Measurements from ENCODE around the gene PROKR1.
"Not testable (repeated sequence)": the region's sequence is repeated elsewhere in the genome, so short reads cannot be mapped to it uniquely, and the experiment has no call there.

The PROKR1 gene

GRCh38 chr2:68671961-68672360 is 28.6 kb downstream of the PROKR1 start:
- no peak overlapping the region for H3K9ac ChIP-seq (ENCODE audit: low read depth, low read length)
- no peaks in the 10 kb centered on the region for H3K36me3 ChIP-seq (ENCODE audit: insufficient read depth, low read length)
- H3K27ac ChIP-seq (ENCODE audit: low read length), result no peak overlapping the region
- no peak for TF ChIP-seq CTCF (IDR thresholded peaks at IDR 0.05; ENCODE audit: borderline replicate concordance, extremely low read depth, low read length, poor library complexity, severe bottlenecking)
- TF ChIP-seq EZH2 (IDR thresholded peaks at IDR 0.05; ENCODE audit: borderline replicate concordance, low read depth, low read length, severe bottlenecking), result no peak
- DNase-seq (no peak), ATAC-seq (ENCODE audit: insufficient read depth, low read depth) (no peak)
- no peaks in the 10 kb centered on the region for H4K20me1 ChIP-seq (ENCODE audit: insufficient read depth, low read length)
- no peak overlapping the region for H2AFZ ChIP-seq (ENCODE audit: low read depth, low read length)
- H3K9me3 ChIP-seq (ENCODE audit: insufficient read depth, low read length, severe bottlenecking), result no peaks in the 10 kb centered on the region
- H3K27me3 ChIP-seq (ENCODE audit: insufficient read depth, low read length, poor library complexity), result no peaks in the 10 kb centered on the region
- H3K79me2 ChIP-seq (ENCODE audit: insufficient read depth, low read length), result no peaks in the 10 kb centered on the region
- no peak overlapping the region for H3K4me2 ChIP-seq (ENCODE audit: insufficient read depth, low read length)
- no peak overlapping the region for H3K4me3 ChIP-seq (ENCODE audit: low read depth in 1 of 2, low read length in 2 of 2)
- H3K4me1 ChIP-seq (ENCODE audit: insufficient read depth, low read length), result no peaks in the 10 kb centered on the region

DNA sequence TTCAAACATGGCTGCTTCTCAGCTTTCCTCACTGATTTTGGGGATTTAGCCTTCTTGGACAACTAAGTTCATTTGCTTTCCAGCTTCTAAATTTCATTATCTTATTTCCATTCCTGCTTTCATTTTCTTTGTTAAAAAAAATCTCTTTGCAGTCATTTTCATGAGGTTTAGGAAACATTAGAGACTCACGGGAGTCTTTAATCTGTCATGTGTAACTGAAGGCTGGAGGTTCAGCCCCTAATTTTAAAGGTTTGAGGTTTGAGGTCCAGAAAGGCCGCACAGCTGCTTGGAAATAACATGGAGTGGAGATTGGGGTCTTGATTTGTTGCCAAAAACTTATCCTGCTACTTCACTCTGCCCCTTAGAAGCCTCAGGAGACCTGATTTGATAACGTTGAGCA is 30.3 kb downstream of the PROKR1 start:
- no peak for DNase-seq
- Histone ChIP-seq H3K36me3 (ENCODE audit: insufficient read depth, low read length) (no peaks in the 10 kb centered on the region), H3K79me2 (ENCODE audit: insufficient read depth, low read length) (no peaks in the 10 kb centered on the region), H3K9ac (ENCODE audit: low read depth, low read length) (no peak overlapping the region), H3K27me3 (ENCODE audit: insufficient read depth, low read length, poor library complexity) (no peaks in the 10 kb centered on the region), H2AFZ (ENCODE audit: low read depth, low read length) (no peak overlapping the region), H3K27ac (ENCODE audit: low read length) (no peak overlapping the region), H3K4me3 (ENCODE audit: low read depth in 1 of 2, low read length in 2 of 2) (no peak overlapping the region), H3K4me1 (ENCODE audit: insufficient read depth, low read length) (no peaks in the 10 kb centered on the region), H3K9me3 (ENCODE audit: insufficient read depth, low read length, severe bottlenecking) (no peaks in the 10 kb centered on the region), H4K20me1 (ENCODE audit: insufficient read depth, low read length) (no peaks in the 10 kb centered on the region), H3K4me2 (ENCODE audit: insufficient read depth, low read length) (no peak overlapping the region)
- ATAC-seq (ENCODE audit: insufficient read depth, low read depth), result no peak
- no peak for TF ChIP-seq CTCF (IDR thresholded peaks at IDR 0.05; ENCODE audit: borderline replicate concordance, extremely low read depth, low read length, poor library complexity, severe bottlenecking)
- TF ChIP-seq EZH2 (IDR thresholded peaks at IDR 0.05; ENCODE audit: borderline replicate concordance, low read depth, low read length, severe bottlenecking), result no peak

- no peak overlapping the region for H3K27ac ChIP-seq (ENCODE audit: low read length)
- no peaks in the 10 kb centered on the region for H3K79me2 ChIP-seq (ENCODE audit: insufficient read depth, low read length)
- DNase-seq, result no peak
- no peak overlapping the region for H3K4me2 ChIP-seq (ENCODE audit: insufficient read depth, low read length)
- H3K4me1 ChIP-seq (ENCODE audit: insufficient read depth, low read length), result no peaks in the 10 kb centered on the region
- no peak for TF ChIP-seq EZH2 (IDR thresholded peaks at IDR 0.05; ENCODE audit: borderline replicate concordance, low read depth, low read length, severe bottlenecking)
- no peak for TF ChIP-seq CTCF (IDR thresholded peaks at IDR 0.05; ENCODE audit: borderline replicate concordance, extremely low read depth, low read length, poor library complexity, severe bottlenecking)
- no peak overlapping the region for H3K4me3 ChIP-seq (ENCODE audit: low read depth in 1 of 2, low read length in 2 of 2)
- no peaks in the 10 kb centered on the region for H3K36me3 ChIP-seq (ENCODE audit: insufficient read depth, low read length)
- no peak overlapping the region for H2AFZ ChIP-seq (ENCODE audit: low read depth, low read length)
- H3K9me3 ChIP-seq (ENCODE audit: insufficient read depth, low read length, severe bottlenecking), result no peaks in the 10 kb centered on the region
- ATAC-seq (ENCODE audit: insufficient read depth, low read depth), result no peak
- no peaks in the 10 kb centered on the region for H3K27me3 ChIP-seq (ENCODE audit: insufficient read depth, low read length, poor library complexity)
- no peak overlapping the region for H3K9ac ChIP-seq (ENCODE audit: low read depth, low read length)
- H4K20me1 ChIP-seq (ENCODE audit: insufficient read depth, low read length), result no peaks in the 10 kb centered on the region
These were observed 32.1 kb downstream of the PROKR1 start for GRCh38 chr2:68675470-68675869.

- H2AFZ ChIP-seq (ENCODE audit: low read depth, low read length); DNase-seq; H3K9me3 ChIP-seq (ENCODE audit: insufficient read depth, low read length, severe bottlenecking): not testable (repeated sequence)
These were observed 34.5 kb downstream of the PROKR1 start for GRCh38 chr2:68677837-68678236.

DNA sequence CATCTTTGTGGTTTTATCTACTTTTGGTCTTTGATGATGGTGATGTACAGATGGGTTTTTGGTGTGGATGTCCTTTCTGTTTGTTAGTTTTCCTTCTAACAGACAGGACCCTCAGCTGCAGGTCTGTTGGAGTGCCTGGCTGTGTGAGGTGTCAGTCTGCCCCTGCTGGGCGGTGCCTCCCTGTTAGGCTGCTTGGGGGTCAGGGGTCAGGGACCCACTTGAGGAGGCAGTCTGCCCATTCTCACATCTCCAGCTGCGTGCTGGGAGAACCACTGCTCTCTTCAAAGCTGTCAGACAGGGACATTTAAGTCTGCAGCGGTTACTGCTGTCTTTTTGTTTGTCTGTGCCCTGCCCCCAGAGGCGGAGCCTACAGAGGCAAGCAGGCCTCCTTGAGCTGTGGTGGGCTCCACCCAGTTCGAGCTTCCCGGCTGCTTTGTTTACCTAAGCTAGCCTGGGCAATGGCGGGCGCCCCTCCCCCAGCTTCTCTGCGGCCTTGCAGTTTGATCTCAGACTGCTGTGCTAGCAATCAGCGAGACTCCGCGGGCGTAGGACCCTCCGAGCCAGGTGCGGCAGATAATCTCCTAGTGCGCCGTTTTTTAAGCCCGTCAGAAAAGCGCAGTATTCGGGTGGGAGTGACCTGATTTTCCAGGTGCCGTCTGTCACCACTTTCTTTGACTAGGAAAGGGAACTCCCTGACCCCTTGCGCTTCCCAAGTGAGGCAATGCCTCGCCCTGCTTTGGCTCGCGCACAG is 36.0 kb downstream of the PROKR1 start:
- not testable (repeated sequence) for H3K4me3 ChIP-seq (ENCODE audit: low read depth in 1 of 2, low read length in 2 of 2); H2AFZ ChIP-seq (ENCODE audit: low read depth, low read length); H3K79me2 ChIP-seq (ENCODE audit: insufficient read depth, low read length); H3K4me1 ChIP-seq (ENCODE audit: insufficient read depth, low read length); H3K27me3 ChIP-seq (ENCODE audit: insufficient read depth, low read length, poor library complexity); H3K9ac ChIP-seq (ENCODE audit: low read depth, low read length); DNase-seq; H4K20me1 ChIP-seq (ENCODE audit: insufficient read depth, low read length); ATAC-seq (ENCODE audit: insufficient read depth, low read depth); H3K27ac ChIP-seq (ENCODE audit: low read length); H3K4me2 ChIP-seq (ENCODE audit: insufficient read depth, low read length); H3K9me3 ChIP-seq (ENCODE audit: insufficient read depth, low read length, severe bottlenecking); H3K36me3 ChIP-seq (ENCODE audit: insufficient read depth, low read length)

More at GRCh38 chr2:68677837-68678236, 34.5 kb downstream of the PROKR1 start:
- not testable (repeated sequence) for ATAC-seq (ENCODE audit: insufficient read depth, low read depth); H3K4me1 ChIP-seq (ENCODE audit: insufficient read depth, low read length); H3K4me2 ChIP-seq (ENCODE audit: insufficient read depth, low read length); H4K20me1 ChIP-seq (ENCODE audit: insufficient read depth, low read length); H3K9ac ChIP-seq (ENCODE audit: low read depth, low read length); H3K27ac ChIP-seq (ENCODE audit: low read length); H3K36me3 ChIP-seq (ENCODE audit: insufficient read depth, low read length); H3K4me3 ChIP-seq (ENCODE audit: low read depth in 1 of 2, low read length in 2 of 2); H3K79me2 ChIP-seq (ENCODE audit: insufficient read depth, low read length); H3K27me3 ChIP-seq (ENCODE audit: insufficient read depth, low read length, poor library complexity)

GRCh38 chr2:68679917-68680267 is 36.5 kb downstream of the PROKR1 start:
- DNase-seq; H3K79me2 ChIP-seq (ENCODE audit: insufficient read depth, low read length); H3K4me2 ChIP-seq (ENCODE audit: insufficient read depth, low read length); H3K36me3 ChIP-seq (ENCODE audit: insufficient read depth, low read length); H4K20me1 ChIP-seq (ENCODE audit: insufficient read depth, low read length); H3K4me1 ChIP-seq (ENCODE audit: insufficient read depth, low read length); H3K4me3 ChIP-seq (ENCODE audit: low read depth in 1 of 2, low read length in 2 of 2); ATAC-seq (ENCODE audit: insufficient read depth, low read depth); H3K27me3 ChIP-seq (ENCODE audit: insufficient read depth, low read length, poor library complexity); H3K9ac ChIP-seq (ENCODE audit: low read depth, low read length); H2AFZ ChIP-seq (ENCODE audit: low read depth, low read length); H3K27ac ChIP-seq (ENCODE audit: low read length); H3K9me3 ChIP-seq (ENCODE audit: insufficient read depth, low read length, severe bottlenecking): not testable (repeated sequence)
